HG02623 (cell line): ENCODE data around the gene COL20A1.

Experiments used
- ATAC-seq: cut with Tn5 transposase; IDR thresholded peaks from one replicate; pipeline ENCODE4 v1.9.1; 2021; ENCODE audit warnings: moderate library complexity; ENCODE audit not compliant: unreplicated experiment

The COL20A1 gene

DNA sequence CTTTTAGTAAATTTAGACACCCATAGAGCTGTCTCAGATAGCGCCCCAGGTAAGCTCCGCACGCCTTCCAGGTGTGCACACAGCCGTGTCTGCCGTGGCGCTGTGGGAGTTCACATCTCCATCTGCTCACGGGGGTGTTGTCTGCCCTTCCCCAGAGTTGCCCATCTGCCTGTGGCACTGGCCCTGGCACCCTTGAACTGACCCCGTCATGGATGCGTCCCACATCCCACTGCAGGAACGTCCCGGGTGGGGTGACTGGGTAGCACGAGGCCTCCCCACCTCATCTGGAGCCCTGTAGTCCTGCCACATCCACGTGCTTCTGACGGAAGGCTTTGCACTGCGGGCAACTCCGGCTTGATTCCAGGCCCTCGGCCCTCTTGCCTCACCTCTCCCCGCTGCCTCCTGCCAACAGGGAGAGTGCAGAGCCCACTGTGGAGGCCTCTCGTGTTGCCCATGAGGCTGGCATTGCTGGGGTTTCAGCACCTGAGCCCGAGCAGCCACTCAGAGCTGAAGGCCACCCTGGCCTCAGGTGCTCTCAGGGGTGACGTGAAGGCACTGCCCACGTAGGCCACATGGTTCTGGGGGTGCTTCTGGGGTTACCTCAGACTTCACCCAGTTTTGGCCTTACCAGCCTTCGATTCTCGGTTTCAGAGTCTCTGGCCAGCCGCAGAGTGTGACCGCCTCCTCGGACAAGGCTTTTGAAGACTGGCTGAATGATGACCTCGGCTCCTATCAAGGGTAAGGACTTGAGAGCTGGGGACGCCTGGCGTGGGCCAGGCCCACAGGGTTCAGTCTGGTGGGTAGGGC is 15.3 kb upstream of the COL20A1 start:
- no peak for ATAC-seq

DNA sequence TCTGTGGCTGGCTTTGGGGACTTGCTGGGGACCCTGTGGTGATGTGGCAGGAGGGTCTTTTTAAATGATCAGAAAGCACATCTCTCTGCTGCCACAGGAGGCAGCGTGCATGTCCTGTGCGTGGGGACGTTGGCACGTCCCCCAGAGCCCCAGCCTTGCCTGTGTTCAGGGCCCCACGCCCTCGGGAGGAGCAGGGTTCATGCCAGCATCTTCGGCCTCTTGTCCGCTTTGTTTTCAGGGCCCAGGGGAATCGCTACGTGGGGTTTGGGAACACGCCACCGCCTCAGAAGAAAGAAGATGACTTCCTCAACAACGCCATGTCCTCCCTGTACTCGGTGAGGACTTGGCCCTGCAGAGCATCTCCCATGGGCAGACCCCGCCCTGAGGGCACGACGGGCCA is 14.3 kb upstream of the COL20A1 start:
- no peak for ATAC-seq

DNA sequence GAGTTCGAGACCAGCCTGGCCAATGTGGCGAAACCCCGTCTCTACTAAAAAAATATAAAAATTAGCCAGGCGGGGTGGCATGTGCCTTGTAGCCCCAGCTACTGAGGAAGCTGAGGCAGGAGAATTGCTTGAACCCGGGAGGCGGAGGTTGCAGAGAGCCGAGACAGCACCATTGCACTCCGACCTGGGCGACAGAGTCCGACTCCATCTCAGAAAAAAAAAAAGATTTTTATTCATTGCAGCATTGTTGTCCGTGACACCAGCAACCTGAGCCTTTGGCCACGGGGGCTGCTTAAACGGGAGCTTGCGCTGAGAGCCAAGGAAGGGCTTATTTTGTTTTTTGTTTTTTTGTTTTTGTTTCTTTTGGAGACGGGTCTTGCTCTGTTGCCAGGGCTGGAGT is 13.1 kb upstream of the COL20A1 start:
- no peak for ATAC-seq

DNA sequence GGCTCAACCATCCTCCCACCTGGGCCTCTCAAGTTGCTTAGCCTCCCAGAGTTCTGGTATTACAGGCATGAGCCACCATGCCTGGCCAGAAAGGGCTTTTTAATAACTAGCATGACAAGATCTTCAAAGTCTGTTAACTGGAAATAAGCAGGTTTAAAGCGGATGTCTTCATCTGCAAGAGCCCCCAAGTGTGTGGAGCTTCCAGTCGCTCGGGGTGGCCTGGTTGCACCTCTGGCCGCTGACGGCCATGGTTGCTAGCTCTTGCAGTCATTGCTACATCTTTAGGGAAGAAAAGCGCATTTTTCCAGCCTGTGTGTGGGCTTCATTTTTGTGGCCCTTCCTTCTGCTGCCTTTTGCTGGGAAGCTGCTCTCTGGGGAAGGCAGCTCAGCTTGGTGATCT is 12.6 kb upstream of the COL20A1 start:
- no peak for ATAC-seq

DNA sequence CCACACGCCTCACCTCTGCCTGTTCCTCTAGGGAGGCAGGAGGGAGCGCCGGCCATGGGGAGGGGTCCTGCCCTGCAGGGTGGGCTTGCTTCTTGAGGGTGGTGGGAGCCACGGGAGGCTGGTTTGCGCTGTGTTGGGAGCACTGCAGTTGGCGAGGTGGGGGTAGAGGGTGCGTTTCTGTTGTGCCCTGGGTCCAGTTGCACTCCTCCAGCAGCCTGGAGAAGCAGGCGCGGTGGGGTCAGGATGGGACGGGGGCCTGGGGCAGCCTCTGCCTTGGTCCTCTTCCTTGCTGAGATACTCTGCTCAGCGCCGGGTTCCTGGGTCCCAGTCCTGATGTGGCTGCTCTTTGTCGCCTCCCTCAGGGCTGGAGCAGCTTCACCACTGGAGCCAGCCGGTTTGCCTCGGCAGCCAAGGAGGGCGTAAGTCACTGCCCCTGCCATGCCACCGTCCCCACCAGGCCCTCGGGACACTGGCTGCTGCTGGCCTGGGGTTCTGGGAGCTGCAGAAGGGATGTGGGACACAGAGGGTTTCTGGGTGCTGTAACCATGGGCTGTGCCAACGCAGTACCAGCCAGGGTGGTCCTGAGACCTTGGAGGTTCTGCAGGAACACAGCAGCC is 11.9 kb upstream of the COL20A1 start:
- no peak for ATAC-seq

DNA sequence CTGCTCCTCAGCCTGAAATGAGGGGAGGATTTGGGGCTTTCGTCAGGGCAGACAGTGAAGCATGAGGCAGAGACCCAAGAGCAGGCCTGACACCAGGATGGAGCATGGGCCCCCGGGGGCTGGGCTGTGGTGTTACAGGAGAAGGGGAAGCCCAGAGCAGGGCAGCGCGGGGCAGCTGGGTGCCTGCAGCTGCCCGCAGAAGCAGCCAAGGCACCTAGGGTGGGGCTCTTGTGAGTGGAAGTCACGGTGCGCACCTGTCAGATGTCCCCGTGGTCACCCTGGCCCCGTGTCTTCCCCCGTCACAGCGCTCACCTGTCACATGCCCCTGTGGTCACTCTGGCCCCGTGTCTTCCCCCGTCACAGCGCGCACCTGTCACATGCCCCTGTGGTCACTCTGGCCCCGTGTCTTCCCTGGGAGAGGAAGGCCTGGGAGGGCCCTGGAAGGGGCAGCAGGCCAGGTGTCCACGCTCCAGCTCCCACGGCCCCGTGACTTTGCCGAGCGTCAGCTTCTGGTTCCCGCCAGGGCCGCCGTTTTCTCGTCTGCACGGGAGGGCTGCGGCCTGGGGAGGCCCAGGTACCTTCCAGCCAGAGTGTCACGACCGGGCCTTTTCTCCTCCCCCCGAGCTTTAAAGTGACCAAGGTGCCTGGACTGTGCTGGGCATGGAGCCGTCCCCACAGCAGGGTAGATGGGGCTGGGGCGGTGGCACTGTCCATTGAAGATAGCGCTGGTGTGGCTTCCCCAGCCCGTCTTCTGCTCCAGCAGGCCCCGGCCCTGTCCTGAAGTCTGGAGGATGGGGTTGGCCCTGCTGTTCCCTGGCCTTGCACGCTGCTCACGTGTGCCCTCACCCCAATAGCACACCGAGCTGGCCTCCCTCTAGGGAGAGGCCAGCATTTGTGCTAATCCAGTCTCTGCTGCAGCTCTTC is 11.0 kb upstream of the COL20A1 start:
- ATAC-seq = no peak

DNA sequence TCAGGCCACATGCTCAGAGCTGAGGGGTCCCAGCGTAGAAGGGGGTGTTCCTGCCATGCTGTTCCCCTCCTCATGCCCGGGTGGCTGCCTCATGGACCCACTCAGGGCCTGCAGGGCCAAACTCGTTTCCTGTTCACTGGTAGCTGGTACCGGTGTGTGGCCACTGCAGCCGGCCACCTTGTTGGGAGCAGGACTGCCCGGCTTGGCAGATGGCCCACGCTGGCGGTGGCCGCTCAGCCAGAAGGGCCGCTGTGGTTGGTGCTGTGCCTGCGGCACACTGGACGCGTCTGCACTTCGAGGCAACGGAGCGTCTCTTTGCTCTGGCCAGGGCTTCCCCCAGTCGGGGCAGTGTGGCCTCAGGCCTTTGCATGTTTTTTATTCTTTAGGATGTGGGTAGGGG is 10.0 kb upstream of the COL20A1 start:
- no peak for ATAC-seq

DNA sequence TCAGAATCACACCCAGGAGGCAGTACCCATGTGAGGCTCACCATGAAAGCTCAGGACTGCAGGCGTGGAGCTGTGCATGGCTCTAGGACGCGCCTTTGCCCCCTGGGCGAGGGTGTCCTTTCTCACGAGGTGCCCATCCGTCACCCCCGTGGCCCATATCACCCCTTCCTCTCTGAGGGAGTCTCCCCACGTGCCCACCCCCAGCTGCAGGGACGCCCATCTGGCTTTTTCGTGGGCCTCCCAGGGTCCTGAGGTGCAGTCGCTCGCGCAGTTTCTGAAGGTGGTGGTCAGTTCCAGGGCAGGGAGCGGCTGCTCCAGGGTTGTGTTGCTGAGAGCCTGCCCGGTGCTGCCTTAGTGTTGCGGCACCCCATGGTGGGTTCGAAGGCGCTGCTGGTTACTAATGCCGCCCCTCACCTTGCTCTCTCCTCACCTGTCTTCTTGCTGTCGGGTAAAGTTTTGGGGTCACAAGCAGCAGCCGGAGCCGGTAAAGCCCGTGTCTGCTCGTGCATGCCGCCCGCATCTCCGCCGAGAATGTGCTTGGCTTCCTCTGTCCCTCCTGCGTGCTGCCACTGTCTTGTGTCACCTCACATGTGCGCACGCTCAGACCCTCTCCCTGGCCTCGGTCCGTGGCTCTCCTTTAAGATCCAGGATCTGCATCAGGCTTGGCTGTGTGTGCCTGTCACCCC is 9.4 kb upstream of the COL20A1 start:
- ATAC-seq = no peak

DNA sequence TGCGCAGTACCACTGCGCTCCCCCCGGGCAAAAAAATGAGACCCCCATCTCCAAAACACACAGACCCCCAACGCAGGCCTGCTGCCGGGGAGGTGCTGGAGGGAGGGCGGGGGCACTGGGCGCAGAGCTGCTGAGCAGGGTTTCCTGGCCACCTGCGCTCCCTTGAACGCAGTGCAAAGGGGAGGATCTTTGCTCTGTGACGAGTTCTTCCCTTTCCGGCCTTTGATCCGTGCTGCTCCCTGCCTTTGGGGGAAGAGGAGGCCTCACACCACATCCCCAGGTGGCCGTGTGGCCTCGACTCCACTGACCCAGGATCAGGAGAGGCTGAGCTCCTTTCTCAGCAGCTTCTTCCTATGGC is 8.9 kb upstream of the COL20A1 start:
- no peak for ATAC-seq

DNA sequence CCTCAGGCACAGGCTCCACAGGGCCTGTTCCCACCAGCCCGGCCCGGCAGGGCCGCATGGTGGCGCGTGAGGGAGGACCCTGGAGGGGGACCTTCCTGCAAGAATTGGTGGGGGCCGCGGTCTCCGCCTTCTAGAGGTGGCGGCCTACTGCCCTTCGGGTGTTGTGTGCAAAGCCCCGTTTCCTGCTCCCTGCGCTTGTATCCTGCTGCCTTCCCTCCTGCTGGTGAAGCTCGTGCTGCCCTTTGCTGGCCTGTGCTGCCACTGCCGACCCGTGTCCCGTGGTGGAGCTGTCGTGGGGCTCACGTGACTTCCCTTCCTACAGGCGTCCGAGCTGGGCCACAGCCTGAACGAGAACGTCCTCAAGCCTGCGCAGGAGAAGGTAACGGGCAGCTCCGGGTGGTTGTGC is 8.4 kb upstream of the COL20A1 start:
- no peak for ATAC-seq

DNA sequence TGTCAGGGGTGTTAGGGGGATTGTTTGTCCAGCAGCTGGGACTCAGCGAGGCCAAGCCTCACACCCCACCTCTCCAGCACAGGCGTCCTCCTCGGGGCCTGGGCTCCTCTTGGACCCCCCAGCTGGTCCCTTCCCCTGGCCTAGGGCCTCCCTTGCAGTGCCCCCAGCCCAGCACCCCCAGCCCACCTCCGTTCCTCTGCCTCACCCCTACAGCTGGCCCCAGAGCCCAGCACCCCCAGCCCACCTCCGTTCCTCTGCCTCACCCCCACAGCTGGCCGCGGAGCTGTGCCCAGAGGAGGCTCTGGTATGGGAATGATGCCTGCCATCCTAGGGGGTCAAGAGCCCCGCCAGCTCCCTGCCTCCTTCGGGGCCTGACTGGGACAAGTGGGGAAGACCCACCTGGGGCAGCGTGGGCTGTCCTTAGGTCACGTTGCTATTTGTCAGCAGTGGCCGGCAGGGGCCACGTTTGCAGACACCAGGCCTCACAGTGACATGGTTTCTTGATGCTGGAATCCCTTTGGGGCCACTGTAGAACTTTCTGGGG is 7.9 kb upstream of the COL20A1 start:
- no peak for ATAC-seq

DNA sequence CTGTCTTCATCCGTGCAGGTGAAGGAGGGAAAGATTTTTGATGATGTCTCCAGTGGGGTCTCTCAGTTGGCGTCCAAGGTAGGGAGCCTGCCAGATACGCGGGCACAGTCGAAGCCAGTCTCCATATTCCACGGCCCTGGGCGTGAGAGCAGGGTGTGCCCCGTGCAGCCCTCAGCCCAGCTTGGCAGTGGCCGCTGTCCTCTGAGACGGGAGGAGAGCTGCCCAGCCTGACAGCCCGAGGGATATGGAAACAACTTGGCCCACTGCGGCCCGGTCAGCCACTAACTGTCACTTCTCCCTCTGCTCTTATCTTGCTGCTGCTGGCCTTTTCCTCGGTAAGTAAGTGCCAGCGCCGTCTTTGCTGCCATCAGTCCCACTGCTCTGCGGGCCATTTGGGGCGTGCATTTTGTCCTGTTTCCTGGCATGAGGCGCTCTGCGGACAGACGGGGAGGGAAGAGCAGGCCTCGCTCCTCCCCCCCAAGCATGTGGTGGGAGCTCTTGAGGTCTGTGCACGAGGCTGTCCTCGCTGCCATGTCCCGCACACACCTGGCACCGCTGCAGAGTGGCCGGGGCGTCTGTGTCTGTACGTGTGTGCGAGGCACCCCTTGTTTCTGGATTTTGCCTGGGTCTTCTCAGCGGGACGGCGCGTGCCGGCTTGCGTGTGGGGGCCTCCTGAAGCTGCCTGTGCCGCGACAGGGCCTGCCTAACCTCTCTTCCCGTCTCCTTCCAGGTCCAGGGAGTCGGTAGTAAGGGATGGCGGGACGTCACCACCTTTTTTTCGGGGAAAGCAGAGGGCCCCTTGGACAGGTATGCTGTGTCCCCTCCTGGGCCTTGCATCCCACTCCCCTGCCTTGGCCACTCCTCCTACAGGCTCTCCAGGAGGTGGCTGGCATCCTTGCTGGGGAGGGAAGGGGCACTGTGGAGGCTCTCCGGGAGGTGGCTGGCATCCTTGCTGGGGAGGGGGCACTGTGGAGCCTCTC is 7.1 kb upstream of the COL20A1 start:
- no peak for ATAC-seq

DNA sequence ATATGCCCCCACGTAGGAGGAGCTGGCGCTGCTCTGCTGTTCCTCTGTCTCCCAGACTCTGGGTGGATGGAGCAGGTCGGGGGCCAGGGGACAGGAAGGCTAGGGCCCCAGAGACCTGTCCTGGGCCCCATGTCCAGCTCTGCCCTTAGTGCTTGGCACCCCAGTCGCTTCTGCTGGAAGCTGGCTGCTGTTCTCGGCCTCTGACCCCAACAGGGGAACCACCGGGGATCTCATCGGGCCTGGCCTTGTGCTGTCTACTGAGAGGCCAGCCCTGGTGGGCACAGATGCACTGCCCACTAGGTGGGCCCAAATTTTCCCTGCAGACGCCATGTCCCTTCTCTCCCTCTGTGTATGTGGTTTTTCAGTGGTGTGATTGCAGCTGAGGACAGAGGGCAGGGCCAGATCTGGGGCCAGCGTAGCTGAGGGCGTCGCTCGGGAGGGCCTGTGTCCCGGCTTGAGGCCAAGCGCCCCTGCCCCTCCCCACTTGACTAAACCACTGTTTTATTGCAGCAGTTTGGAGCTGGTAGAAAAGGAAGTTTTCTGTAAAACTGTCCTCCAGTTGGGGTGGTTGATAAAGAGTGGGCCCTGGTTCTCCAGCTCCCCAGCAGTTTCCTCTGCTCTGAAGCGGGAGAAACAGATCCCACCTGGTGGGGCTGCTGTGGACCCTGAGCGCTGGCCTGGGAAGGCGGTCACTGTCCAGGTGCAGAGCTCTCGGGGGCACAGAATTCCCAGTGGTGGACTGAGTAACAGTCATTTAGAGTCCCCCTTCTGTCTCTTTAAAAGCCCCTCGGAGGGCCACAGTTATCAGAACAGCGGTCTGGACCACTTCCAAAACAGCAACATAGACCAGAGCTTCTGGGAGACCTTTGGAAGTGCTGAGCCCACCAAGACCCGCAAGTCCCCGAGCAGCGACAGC is 5.9 kb upstream of the COL20A1 start:
- no peak for ATAC-seq

DNA sequence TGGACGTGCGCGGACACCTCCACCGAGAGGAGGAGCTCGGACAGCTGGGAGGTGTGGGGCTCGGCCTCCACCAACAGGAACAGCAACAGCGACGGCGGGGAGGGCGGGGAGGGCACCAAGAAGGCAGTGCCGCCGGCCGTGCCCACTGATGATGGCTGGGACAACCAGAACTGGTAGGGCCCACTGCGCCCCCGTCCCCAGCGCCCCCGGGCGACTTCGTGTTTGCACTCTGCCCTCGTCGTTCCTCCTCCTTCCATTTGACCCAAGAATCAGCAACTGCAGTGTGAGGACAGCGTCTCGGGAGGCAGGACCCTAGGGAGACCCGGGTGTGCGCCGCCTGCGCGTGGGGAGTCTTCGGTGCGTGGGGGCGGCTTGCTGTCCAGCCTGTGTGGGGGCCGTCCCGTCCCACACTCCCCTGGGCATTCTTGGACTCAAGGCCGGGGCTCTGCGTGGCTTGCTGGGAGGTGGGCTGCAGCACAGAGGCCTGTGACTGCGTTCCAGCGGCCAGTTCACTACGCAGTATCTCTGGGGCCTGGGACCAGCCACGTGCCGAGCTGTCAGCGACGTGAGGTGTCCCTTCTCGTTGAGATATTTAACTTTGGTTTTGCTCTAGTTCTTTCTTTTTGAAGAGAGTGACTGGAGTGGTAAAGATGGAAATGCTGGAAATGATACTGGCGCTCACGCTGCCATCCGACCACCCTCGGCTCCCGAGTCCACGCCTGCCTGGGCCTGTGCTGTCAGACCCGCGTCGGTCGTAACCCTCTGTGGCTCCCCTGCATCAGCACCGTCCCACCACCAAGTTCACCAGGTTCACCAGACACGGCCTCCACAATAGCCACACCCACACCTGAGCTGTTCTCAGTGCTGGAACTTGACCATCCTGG is 5.0 kb upstream of the COL20A1 start:
- no peak for ATAC-seq

DNA sequence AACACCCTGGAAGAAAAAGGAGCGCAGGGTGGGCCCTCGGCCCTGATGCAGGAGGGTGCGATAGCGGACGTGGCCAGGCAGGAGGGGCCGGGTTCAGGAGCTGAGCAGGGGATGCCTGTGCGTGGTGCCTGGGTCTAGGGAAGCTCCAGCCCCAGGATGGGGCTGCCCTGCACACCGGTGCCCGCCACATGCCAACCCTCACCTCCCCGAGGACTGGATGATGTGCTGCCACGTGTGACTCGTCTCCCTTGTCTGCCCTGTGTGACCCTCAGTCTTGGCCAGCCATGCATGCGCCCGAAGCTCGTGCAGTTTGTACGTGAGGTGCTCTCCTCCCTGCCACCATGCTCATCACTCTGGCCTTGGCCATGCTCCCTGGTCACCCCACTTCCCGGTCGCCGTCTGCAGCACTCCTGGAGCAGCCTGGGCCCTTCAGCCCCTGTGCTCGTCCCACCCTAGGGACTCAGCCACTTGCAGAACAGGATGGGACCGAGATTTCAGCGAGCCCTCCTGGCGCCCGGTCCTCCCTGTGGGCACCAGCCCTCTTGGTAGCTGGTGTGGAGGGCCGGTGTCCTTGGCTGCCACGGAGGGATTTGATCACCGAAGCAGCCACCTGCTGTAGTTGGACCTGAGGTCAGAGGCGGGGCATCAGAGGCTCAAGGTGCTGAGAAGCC is 4.3 kb upstream of the COL20A1 start:
- ATAC-seq = no peak

DNA sequence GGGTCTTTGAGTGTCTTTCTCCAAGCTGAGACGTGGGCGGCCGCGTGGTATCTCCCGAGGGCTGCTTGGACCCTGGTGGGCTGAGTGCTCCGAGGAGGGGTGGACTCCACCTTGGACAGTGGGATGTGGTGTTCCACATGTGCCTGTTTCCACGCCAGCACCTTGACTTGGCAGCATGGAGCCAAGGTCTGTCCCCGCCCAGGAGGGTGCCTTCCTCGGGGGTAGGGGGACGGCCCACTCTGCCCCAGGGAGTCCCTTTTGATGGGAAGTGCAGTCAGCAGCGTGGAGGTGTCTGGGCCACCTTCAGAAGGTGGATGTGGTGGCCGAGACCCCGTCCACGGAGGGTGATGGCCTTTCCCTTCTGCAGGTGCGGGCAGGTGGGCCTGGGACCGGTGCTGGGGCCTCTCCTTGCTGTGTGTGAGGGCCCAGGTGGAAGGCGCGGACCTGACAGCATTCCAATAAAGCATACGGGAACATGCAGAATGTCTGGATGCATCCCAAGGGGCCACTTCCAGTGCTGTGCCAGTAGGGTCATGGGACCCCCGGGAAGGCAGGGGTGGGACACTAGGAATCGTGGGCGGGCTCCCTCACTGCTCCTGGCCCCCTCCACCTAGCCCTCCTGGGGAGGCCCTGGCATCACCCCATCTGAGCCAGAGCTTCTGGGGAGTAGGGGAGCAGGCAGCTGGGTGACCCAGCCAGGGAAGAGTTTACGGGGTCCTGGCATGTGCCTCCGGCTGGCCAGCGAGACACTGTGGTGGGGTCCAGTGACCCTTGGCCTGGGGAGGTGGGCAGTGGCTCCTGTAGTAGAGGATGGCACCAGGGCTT is 3.5 kb upstream of the COL20A1 start:
- ATAC-seq = no peak
